ENCODE results near the gene PCGF1.

The PCGF1 gene

DNA sequence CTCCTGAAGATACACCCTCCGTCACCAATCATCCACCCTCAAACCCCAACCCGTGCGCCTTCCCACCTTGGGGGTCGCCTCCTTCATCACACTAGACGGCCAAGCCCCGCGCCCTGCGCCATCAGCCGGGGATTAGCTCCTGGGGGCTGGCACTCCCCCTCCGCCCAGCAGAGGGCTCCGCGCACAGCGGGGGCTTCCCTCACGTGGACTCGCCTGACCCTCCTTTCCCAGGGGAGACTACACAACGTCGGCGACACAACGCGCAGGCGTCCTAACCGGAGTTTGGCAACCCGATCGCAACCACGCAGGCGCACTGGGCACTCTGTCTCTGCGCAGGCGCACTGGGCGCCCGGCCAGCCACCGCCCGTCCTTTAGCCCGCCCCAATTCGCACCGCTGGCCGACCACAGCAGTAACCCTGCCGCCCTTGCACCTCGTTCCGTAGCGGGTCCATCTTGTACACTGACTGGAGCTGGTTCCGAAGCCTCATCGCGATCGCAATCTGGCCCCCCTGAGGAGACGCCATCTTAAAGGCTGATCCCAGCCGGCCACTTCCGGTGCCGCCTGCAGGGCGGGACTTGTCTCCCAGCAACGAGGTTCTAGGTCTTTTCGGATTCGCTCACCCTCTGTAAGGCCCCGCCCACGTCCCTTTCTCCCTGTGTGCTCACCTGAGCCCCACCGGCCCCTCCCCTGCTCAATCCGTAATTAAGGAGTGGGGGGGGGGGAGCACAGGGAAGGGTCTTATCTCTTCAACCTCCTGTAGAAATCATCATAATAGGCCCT lies at the start of gene PCGF1:
Gene PCGF1, minus strand, starts transcription at position 551 of the 781 bp plus-strand sequence. Its CDS starts 27 bp downstream, at position 524.
- POLR2A ChIA-PET: interaction anchor here (0.9 to 1.5 kb wide), 3 partner anchors 9 to 77 kb away, joined by 3 to 4 read pairs (median 3); no protein-coding TSS in a partner anchor
- TF ChIP-seq, protein P1, sequence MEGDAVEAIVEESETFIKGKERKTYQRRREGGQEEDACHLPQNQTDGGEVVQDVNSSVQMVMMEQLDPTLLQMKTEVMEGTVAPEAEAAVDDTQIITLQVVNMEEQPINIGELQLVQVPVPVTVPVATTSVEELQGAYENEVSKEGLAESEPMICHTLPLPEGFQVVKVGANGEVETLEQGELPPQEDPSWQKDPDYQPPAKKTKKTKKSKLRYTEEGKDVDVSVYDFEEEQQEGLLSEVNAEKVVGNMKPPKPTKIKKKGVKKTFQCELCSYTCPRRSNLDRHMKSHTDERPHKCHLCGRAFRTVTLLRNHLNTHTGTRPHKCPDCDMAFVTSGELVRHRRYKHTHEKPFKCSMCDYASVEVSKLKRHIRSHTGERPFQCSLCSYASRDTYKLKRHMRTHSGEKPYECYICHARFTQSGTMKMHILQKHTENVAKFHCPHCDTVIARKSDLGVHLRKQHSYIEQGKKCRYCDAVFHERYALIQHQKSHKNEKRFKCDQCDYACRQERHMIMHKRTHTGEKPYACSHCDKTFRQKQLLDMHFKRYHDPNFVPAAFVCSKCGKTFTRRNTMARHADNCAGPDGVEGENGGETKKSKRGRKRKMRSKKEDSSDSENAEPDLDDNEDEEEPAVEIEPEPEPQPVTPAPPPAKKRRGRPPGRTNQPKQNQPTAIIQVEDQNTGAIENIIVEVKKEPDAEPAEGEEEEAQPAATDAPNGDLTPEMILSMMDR (IDR thresholded peaks at IDR 0.05; ENCODE audit: insufficient read depth, low read length, missing control alignments): peak; percentile 70
- DNase-seq (ENCODE audit: low read depth, low spot score): peak; percentile 87
- H3K4me3 ChIP-seq (ENCODE audit: low read depth, low read length): peak within 1 kb of the TSS; percentile 100
- CTCF ChIA-PET: interaction anchor here (0.7 to 13.6 kb wide), 11 partner anchors 10 to 80 kb away, joined by 3 to 202 read pairs (median 4); partner anchors contain the start of genes AUP1, CCDC142, HTRA2 and TTC31

GRCh38 chr2:74556831-74557370 lies 49.4 kb upstream of the PCGF1 start:
- ChIA-PET POLR2A (no interaction called here), CTCF (interaction anchor here (1.2 to 5.2 kb wide), 3 partner anchors 9 to 73 kb away, joined by 3 to 39 read pairs (median 5); no protein-coding TSS in a partner anchor)
- no peak for DNase-seq (ENCODE audit: low read depth, low spot score)
- peak overlapping the region; percentile 6; the same call in 1 of the 2 replicates for H3K4me3 ChIP-seq (ENCODE audit: low read depth, low read length)
- TF ChIP-seq, protein P1 (IDR thresholded peaks at IDR 0.05; ENCODE audit: insufficient read depth, low read length, missing control alignments): no peak

DNA sequence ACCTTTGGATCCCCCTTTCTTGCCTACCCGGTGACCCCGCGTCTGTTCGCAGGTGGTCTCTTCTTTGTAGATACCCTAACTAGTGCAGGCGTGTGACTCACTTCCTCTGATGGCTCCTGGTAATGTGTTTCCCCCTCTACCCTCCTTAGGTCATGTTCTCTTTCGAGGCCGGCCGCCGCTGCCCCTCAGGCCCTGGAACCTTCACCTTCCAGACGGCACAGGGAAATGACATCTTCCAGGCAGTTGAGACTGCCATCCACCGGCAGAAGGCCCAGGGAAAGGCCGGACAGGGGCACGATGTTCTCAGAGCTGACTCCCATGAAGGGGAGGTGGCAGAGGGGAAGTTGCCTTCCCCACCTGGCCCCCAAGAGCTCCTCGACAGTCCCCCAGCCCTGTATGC lies 48.7 kb upstream of the PCGF1 start:
- ChIA-PET POLR2A (interaction anchor here (0.9 kb wide), 1 partner anchor 11 kb away, joined by 3 read pairs; no protein-coding TSS in a partner anchor), CTCF (interaction anchor here (1.1 to 5.2 kb wide), 3 partner anchors 10 to 31 kb away, joined by 3 to 39 read pairs (median 6); no protein-coding TSS in a partner anchor)
- TF ChIP-seq, protein P1 (IDR thresholded peaks at IDR 0.05; ENCODE audit: insufficient read depth, low read length, missing control alignments): no peak
- H3K4me3 ChIP-seq (ENCODE audit: low read depth, low read length): peak overlapping the region; percentile 92; the same call in 1 of the 2 replicates
- DNase-seq (ENCODE audit: low read depth, low spot score): no peak

DNA sequence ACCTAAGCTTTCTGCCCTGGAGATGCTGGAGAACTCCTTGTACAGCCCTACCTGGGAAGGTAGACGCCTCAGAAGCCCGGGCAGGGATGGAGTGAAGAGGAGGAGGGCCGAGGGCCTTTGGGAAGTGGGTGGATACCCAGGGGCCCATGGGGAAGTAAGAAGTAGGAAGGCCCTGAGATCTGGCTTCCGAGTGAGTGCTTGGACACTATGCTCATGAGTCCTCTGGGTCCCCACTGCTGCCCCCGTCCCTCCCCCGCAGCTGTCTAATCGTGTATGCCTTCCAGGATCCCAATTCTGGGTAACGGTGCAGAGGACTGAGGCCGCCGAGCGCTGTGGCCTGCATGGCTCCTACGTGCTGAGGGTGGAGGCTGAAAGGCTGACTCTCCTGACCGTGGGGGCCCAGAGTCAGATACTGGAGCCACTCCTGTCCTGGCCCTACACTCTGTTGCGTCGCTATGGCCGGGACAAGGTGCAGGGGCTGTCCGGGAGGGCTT lies 48.2 kb upstream of the PCGF1 start:
- no peak for DNase-seq (ENCODE audit: low read depth, low spot score)
- TF ChIP-seq, protein P1 (IDR thresholded peaks at IDR 0.05; ENCODE audit: insufficient read depth, low read length, missing control alignments): no peak
- CTCF ChIA-PET: interaction anchor here (0.7 to 5.2 kb wide), 5 partner anchors 8 to 31 kb away, joined by 3 to 39 read pairs (median 4); no protein-coding TSS in a partner anchor
- H3K4me3 ChIP-seq (ENCODE audit: low read depth, low read length): peak overlapping the region; percentile 92
- POLR2A ChIA-PET: interaction anchor here (0.8 to 2.1 kb wide), 4 partner anchors 8 to 29 kb away, joined by 3 to 12 read pairs (median 4); no protein-coding TSS in a partner anchor

- no peak for DNase-seq (ENCODE audit: low read depth, low spot score)
These were observed 47.5 kb upstream of the PCGF1 start for GRCh38 chr2:74554820-74555531.

More at GRCh38 chr2:74554820-74555531, 47.5 kb upstream of the PCGF1 start:
- TF ChIP-seq, protein P1 (IDR thresholded peaks at IDR 0.05; ENCODE audit: insufficient read depth, low read length, missing control alignments): no peak
- H3K4me3 ChIP-seq (ENCODE audit: low read depth, low read length): peak overlapping the region; percentile 92
- POLR2A ChIA-PET: interaction anchor here (0.8 to 2.1 kb wide), 4 partner anchors 9 to 30 kb away, joined by 3 to 12 read pairs (median 4); no protein-coding TSS in a partner anchor
- CTCF ChIA-PET: interaction anchor here (0.7 to 5.2 kb wide), 6 partner anchors 9 to 32 kb away, joined by 3 to 39 read pairs (median 4); no protein-coding TSS in a partner anchor
